HG02759 (cell line): Measurements from ENCODE around the gene ATXN1.

Source experiments
- ATAC-seq: cut with Tn5 transposase; IDR thresholded peaks from one replicate; pipeline ENCODE4 v1.9.1; 2021; ENCODE audit warnings: mild to moderate bottlenecking, moderate library complexity; ENCODE audit not compliant: unreplicated experiment

ATXN1 gene

DNA sequence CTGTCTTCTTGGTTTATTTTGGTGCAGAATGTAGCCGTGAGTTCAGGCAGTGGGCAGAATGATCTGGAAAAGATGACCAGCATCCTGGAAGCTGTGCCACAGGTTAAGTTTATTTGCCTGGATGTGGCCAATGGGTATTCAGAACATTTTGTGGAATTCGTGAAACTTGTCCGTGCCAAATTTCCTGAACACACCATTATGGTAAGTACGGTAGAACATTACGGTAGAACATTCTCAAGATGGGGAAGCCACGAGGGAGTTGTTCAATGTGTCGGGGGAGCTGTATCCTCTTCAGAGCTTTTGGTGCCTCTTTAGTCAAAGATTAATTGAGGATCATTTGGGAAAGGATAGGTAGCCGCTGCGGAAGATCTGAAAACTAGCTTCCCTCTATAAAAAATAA is 506.7 kb downstream of the ATXN1 start:
- no peak for ATAC-seq

DNA sequence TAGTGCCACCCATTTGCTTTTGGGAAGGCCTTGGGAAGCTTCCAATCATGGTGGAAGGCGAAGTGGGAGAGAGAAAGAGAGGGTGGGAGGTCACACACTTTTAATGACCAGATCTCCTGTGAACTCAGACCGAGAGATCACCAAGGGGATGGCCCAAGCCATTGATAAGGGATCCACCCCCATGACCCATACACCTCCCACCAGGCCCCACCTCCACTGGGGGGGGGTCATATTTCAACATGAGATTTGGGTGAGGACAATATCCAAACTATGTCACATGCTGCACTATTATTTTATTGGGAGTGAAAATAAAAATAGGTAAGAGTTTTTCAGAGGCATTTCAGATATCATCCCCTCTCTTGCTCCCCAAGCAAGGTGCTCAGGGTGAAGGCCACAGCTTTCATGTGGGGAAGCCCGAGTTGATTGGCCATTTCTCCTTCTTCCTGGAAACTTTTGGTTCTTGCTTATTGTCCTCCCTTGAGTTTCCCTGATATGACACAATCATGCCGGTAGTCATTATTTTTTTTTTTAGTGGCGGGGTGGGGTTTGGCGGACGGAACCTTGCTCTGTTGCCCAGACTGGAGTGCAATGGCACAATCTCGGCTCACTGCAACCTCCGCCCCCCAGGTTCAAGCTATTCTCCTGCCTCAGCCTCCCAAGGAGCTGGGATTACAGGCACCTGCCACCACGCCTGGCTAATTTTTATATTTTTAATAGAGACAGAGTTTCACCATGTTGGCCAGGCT is 507.7 kb downstream of the ATXN1 start:
- ATAC-seq: no peak

DNA sequence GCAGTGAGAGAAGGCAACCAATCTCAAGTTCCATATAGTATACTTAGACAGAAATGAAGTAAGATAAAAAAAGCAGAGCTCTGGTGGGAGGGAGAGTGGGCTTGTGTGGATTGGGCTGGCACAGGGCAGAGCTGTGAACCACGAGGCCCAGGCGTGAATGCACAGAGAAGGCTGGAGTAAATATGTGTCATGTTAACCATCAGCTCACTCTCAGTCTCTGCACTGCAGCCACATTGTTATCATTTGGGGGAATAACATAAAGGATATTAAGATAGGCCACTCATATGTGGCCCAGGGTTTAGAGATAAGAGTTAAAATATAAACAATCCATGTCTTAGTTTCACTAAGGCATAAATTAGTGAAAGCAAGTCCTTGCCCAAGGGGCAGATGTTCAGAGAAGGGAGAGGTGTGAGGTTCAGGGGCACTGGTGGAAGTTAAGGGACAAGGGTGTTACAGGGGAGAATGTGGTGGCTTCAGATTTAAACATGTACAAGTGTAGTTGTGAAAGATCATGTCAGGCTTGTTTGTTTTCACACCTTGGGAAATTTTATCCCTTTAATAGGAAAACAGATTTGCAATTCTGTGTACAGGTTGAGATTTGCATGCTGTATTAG is 508.5 kb downstream of the ATXN1 start:
- ATAC-seq: no peak

DNA sequence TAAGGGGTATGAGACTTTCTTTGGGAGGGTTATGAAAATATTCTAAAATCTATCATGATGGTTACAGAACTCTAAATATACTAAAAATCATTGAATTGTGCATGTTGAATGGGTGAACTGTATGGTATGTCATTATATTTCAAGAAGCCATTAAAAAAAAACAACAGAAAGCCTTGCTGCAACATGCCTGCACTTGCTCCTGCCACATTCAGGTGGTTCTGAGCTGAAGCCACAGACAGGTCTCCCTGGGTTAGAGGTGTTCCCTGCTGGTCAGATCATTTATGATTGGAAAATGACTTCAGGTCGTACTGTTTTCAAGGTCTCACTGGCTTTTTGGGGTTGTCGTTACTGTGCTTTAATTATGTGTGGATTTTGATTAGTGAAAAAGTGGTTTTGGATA is 509.6 kb downstream of the ATXN1 start:
- ATAC-seq: no peak

DNA sequence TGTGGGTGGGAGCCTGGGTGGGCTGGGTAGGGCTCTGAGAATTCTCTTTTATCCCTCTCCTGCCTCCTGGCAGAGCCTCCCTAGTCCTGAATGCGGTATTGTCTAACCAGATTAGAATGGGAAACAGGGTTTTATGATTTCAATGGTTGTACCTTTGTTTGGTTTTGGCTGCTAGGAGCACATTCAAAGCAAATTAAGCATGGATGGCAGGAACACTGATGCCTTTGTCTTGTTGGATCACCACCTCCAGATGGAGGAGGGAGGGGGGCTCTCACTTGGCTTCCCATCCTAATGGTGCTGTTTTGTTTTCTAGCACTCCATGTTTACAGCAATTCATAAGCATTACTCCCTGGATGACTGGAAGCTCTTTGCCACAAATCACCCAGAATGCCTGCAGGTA is 511.3 kb downstream of the ATXN1 start:
- no peak for ATAC-seq
